Activated CD4-positive, alpha-beta T cell treated with anti-CD3 and anti-CD28 coated beads for 1 hour (primary cell): Measurements from ENCODE around the gene OR2K2.
"Not testable (repeated sequence)": the region's sequence is repeated elsewhere in the genome, so short reads cannot be mapped to it uniquely, and the experiment has no call there.

Source experiments
- DNase-seq: peaks from one replicate; pipeline ENCODE4 v3.0.0-alpha.2; 2020

OR2K2 gene, protein sequence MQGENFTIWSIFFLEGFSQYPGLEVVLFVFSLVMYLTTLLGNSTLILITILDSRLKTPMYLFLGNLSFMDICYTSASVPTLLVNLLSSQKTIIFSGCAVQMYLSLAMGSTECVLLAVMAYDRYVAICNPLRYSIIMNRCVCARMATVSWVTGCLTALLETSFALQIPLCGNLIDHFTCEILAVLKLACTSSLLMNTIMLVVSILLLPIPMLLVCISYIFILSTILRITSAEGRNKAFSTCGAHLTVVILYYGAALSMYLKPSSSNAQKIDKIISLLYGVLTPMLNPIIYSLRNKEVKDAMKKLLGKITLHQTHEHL

GRCh38 chr9:111330124-111330523, at the start of gene OR2K2:
OR2K2 (minus strand) TSS chr9:111330224; CDS start chr9:111328433, 1,791 bp downstream.
- no peak for DNase-seq

DNA sequence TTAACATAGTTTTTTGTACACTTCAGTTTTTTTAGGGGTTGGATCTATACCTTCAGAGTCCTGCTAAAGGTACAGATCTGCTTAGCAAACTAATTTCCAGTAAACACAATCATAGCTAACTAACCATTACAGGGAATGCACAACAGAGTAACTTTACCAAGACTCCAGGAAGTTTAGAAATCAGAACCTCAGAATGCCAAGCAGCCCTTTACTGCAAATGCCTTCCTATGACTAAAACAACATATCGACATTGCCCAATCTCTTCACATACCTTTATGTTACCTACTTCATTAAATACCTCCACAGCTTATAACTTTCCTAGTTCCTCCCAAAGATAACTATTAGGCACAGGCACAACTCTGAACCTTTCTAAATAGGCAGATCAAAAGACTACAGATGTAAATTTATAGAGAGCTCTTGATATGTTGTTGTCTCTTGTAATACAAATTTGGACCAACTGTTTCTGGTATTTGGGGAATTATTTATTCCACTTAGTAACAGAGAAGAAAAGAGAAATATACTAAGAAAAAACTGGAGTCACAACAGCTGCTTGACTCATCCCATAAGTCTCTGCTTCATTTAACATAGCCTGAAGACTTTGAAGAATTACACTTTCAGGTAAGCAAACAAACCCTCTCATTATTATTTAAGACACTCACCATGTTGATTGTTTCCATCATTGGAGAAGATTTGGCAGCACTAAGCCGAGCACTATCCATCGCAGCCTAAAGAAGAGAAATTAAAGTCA, 46.0 kb upstream of the OR2K2 start:
- DNase-seq: no peak

DNA sequence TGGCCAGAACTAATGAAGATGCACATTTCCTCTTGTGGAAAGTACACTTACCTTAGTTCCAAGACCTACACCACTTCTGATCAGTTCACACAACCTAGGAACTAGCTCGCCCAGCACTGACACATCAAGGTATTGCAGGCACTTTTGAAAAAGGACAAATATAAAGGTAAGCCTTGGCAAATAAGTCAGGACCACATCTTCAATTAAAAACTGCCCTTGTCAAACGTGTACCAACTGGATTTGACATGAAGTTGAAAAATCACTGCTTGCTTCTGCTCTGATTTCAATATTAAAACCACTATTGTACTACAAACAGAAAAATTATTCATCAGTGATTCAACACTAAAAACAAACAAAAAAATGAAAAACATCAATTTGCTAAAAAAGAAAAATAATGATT, 45.0 kb upstream of the OR2K2 start:
- no peak for DNase-seq

GRCh38 chr9:111372297-111372696, 42.3 kb upstream of the OR2K2 start:
- no peak for DNase-seq

GRCh38 chr9:111366978-111367377, 37.0 kb upstream of the OR2K2 start:
- DNase-seq: no peak

DNA sequence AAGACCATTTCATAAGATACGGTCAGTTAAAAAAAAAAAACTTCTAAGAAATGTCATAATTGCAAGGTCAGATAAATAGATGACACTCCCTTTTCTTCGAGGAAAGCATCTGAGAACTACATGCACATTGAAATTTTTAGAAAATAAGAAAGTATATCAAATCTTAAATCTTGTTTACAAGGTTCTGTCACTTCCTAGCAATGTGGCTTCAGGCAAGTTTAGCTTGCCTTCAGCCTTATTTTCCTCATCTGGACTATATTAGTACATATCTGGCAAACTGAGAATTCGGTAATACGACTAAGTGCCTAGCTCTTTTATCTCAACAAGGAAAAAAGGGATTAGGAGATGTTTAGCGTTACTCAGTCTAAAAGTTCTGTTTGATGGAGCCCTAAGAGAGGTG, 32.5 kb upstream of the OR2K2 start:
- no peak for DNase-seq

DNA sequence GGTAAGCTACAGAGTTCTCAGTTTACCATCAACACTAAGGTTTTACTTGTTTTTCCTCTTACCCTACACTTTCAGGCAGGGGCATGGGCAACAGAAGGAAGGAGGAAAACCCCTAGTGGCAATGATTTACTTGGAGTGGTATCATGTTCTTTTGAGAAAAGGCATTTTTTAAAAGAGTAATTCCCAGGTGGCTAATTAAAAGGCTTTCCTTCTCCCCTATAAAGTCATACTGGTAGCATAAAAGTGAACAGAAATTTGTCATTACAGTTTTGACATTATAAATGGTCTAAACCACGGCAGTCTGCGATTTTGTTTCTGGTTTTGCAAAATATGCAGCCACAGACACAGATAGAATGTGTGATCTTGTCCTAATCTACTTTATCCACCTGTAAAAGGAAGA, 30.9 kb upstream of the OR2K2 start:
- no peak for DNase-seq

DNA sequence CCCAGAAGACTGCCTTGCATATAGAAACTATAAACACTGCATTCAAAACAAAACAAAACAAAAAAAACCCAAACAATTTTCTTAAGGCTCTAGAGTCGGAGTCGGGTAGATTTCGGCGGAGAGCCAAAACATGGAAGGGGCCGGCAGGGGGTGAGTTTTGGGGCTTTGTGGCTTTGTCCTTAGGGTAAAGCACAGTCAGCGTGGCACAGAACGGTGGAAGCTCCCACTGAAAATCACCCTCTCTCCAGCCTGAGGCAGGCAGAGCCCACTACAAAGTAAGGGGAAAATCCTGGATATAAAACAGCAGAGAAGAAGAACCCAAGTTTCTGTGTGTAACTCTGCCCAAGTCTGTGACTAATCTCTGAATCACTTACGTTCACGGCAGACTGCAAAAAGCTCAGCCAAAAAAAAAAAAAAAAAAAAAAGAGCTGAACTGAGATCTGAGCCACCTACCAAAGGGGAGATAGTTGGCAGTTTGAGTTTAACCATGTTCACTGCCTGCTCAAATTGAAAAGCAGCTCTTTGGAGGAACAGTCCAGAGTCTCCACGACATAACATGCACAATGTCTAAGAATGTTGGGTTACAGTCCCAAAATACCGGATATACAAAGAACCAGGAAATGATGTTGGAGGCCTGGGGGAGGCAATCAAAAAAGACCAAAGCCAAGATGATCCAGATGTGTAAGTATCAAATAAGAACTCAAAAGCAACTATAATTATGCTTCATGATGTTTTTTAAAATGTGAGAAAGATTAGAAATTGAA, 26.6 kb upstream of the OR2K2 start:
- DNase-seq: no peak

DNA sequence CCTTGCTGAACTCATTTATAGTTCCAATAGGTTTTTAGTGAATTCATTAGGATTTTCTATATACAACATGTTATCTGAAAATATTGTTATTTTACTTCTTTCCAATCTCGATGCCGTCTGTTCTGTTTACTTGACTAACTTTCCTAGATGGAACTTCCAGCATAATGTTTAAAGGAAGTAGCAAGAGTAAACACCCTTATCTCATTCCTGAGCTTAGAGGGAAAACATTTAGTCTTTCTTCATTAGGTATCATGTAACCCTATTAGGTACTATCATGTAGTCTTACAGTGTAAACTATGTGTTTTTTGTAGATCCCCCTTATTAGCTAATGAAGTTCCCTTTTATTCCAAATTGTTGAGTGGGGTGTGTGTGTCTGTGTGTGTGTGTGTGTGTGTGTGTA, 22.5 kb upstream of the OR2K2 start:
- DNase-seq: no peak

- DNase-seq: no peak
These were observed 20.5 kb upstream of the OR2K2 start for GRCh38 chr9:111350556-111350955.

GRCh38 chr9:111349766-111350165, 19.7 kb upstream of the OR2K2 start:
- DNase-seq: no peak

GRCh38 chr9:111348821-111349271, 18.8 kb upstream of the OR2K2 start:
- DNase-seq: no peak

DNA sequence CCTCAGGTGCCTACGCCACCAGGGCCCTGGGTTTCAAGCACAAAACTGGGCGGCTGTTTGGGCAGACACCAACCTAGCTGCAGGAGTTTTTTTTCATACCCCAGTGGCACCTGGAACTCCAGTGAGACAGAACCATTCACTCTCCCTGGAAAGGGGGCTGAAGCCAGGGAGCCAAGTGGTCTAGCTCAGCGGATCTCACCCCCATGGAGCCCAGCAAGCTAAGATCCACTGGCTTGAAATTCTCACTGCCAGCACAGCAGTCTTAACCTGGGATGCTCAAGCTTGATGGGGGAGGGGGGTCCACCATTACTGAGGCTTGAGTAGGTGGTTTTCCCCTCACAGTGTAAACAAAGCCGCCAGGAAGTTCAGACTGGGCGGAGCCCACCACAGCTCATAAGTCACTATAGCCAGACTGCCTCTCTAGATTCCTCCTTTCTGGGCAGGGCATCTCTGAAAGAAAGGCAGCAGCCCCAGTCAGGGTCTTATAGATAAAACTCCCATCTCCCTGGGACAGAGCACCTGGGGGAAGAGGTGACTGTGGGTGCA, 4.4 kb upstream of the OR2K2 start:
- not testable (repeated sequence) for DNase-seq

- no peak for DNase-seq
These were observed 9.4 kb downstream of the OR2K2 start for GRCh38 chr9:111320631-111321030.

DNA sequence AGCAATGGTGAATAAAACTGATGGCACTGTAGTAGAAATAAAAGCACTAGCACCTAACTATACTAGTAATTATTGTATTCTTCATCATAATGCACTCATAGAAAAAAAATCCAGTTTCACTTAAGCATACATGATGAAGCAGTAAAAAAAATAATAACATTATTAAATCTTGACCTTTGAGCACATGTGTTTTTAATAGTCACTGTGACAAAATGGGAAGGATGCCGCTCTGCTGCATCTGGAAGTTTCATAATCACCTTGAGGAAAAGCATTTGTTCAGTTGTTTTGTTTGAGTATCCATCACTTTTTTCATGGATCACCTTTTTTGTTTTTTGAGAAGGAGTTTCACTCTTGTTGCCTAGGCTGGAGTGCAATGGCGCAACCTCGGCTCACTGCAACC, 13.2 kb downstream of the OR2K2 start:
- no peak for DNase-seq

GRCh38 chr9:111305914-111306313, 24.1 kb downstream of the OR2K2 start:
- DNase-seq: no peak

- not testable (repeated sequence) for DNase-seq
These were observed 26.0 kb downstream of the OR2K2 start for GRCh38 chr9:111304000-111304399.

- DNase-seq: no peak
These were observed 28.8 kb downstream of the OR2K2 start for GRCh38 chr9:111301195-111301594.

DNA sequence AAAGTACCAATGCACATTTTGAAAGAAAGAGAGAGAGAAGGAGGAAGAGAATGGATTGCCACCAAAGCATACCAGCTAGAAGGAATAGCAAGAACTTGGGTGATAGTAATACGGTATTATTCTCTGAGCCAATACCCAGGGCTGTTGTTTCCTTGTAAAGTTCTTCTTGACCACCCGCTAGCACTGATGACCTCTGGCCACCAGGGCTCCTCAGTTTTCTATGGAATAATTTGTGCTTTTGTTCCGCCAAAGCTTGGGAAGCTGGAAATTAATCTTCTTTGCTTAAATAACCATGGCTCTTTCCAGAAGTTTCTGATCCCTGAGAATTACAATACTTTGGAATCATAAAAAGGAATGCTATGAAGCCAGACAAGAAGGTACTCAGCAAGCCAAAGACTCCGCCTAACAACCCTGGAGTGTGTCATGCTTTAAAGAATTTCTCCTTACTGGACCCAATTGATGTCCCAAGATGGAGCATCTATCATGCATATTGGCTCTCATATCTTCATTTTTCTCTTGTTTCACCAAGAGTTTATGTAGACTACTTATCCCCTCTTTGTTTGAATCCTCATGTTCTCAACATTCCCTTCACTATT, 29.8 kb downstream of the OR2K2 start:
- no peak for DNase-seq

DNA sequence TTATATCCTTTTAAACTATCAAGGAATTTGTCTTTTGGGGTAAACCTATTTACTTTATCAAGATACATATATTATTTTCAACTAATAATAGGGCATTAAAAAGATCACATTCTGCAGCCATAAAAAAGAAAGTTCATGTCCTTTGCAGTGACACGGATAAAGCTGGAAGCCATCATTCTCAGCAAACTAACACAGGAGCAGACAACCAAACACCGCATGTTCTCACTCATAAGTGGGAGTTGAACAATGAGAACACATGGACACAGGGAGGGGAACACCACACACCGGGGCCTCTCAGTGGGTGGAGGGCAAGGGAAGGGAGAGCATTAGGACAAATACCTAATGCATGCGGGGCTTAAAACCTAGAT, 30.4 kb downstream of the OR2K2 start:
- DNase-seq: not testable (repeated sequence)

- no peak for DNase-seq
These were observed 31.1 kb downstream of the OR2K2 start for GRCh38 chr9:111298731-111299598.

GRCh38 chr9:111298111-111298510, 31.9 kb downstream of the OR2K2 start:
- DNase-seq: no peak
